A673 (cell line): ENCODE measurements around the gene CXCL6.

ENCODE experiments used
- CTCF ChIP-seq: fragments of 300-800, 200-600 bp; sonication (generic); conservative IDR thresholded peaks from 2 replicates; pipeline ENCODE4 v1.5.1; 2017; ENCODE audit warnings: low read depth, mild to moderate bottlenecking, antibody characterized with exemption, low read length, moderate library complexity, mixed read lengths
- EZH2 ChIP-seq: fragments of 200-600 bp; sonication (generic); IDR thresholded peaks from 2 replicates; pipeline ENCODE4 v1.6.1; 2017; ENCODE audit warnings: borderline replicate concordance, low read depth, mild to moderate bottlenecking, mixed read lengths, antibody characterized with exemption, low read length; ENCODE audit not compliant: poor library complexity, severe bottlenecking

- no peak for TF ChIP-seq CTCF
- no peak for TF ChIP-seq EZH2
Observed at GRCh38 chr4:73832651-73833237, 3.7 kb upstream of the CXCL6 start.
